HL-60 (cell line): ENCODE measurements around the gene RAB34.

Experiments
- DNase-seq, 2 experiments: peaks; one replicate each; pipeline ENCODE4 v3.0.0-alpha.2; 2010 to 2020; ENCODE audit warnings: low read depth in 1 of 2, low spot score in 1 of 2
- H3K27ac ChIP-seq: fragments of 250-450 bp; sonication (Bioruptor Pico); replicated peaks from 2 replicates; pipeline ENCODE4 v1.5.1; 2020; ENCODE audit warnings: mild to moderate bottlenecking, moderate library complexity
- H3K27me3 ChIP-seq: fragments of 250-450 bp; sonication (Bioruptor Pico); 2 replicates; pipeline ENCODE4 v1.5.1; 2021; ENCODE audit warnings: mild to moderate bottlenecking, moderate library complexity; ENCODE audit not compliant: insufficient read depth, poor library complexity, severe bottlenecking
- H3K4me3 ChIP-seq: replicated peaks from 2 replicates; pipeline ENCODE4 v1.5.1; 2011; ENCODE audit warnings: mild to moderate bottlenecking, control low read depth, low read length; ENCODE audit not compliant: insufficient read depth
- CTCF ChIP-seq: IDR thresholded peaks from one replicate; pipeline ENCODE4 v1.5.1; 2011; ENCODE audit warnings: low read length, control low read depth, inconsistent platforms; ENCODE audit not compliant: insufficient read depth
- GABPA ChIP-seq: IDR thresholded peaks from 2 replicates; pipeline ENCODE4 v1.6.1; 2012; ENCODE audit warnings: low read depth
- POLR2AphosphoS5 ChIP-seq: IDR thresholded peaks from 2 replicates; pipeline ENCODE4 v1.6.1; 2012; ENCODE audit warnings: low read depth
- REST ChIP-seq: IDR thresholded peaks from 2 replicates; pipeline ENCODE4 v1.6.1; 2012; ENCODE audit warnings: low read depth; ENCODE audit not compliant: insufficient replicate concordance
- SPI1 ChIP-seq: IDR thresholded peaks from 2 replicates; pipeline ENCODE4 v1.6.1; 2012; ENCODE audit warnings: low read depth, mild to moderate bottlenecking, borderline replicate concordance

RAB34 gene

GRCh38 chr17:28702752-28703150 lies 14.9 kb downstream of the RAB34 start:
- Histone ChIP-seq H3K27ac (no peak overlapping the region), H3K27me3 (no peaks in the 10 kb centered on the region), H3K4me3 (no peak overlapping the region)
- no peak for DNase-seq
- TF ChIP-seq CTCF (no peak), POLR2AphosphoS5 (no peak), GABPA (no peak), REST (no peak), SPI1 (no peak)

- TF ChIP-seq CTCF (no peak), GABPA (no peak), REST (no peak), SPI1 (no peak), POLR2AphosphoS5 (no peak)
- no peak for DNase-seq
- Histone ChIP-seq H3K4me3 (no peak overlapping the region), H3K27ac (no peak overlapping the region), H3K27me3 (no peaks in the 10 kb centered on the region)
These were observed 15.5 kb downstream of the RAB34 start for GRCh38 chr17:28702026-28702751.

GRCh38 chr17:28700830-28701492 lies 16.7 kb downstream of the RAB34 start:
- Histone ChIP-seq H3K27ac (no peak overlapping the region), H3K4me3 (no peak overlapping the region), H3K27me3 (no peaks in the 10 kb centered on the region)
- no peak for TF ChIP-seq CTCF
- no peak for TF ChIP-seq POLR2AphosphoS5
- TF ChIP-seq GABPA: no peak
- no peak for TF ChIP-seq REST
- TF ChIP-seq SPI1: no peak
- DNase-seq: no peak
